GM12865 (cell line): ENCODE measurements around the gene TMIGD3.

Experiments used
- DNase-seq: peaks from one replicate; pipeline ENCODE4 v3.0.0; 2010; ENCODE audit warnings: low read depth
- H3K4me3 ChIP-seq: 2 replicates; pipeline ENCODE4 v1.5.1; 2011; ENCODE audit warnings: mild to moderate bottlenecking, low read depth, low read length, control low read depth
- CTCF ChIP-seq: IDR thresholded peaks from 2 replicates; pipeline ENCODE4 v1.5.1; 2011; ENCODE audit warnings: low read length, control low read depth, low read depth, inconsistent platforms; ENCODE audit not compliant: insufficient read depth; ENCODE audit errors: missing control alignments

Gene TMIGD3

GRCh38 chr1:111476761-111477309, 26.6 kb downstream of the TMIGD3 start:
- no peak for TF ChIP-seq CTCF
- DNase-seq, result peak; percentile 62
- H3K4me3 ChIP-seq, result no peak overlapping the region

GRCh38 chr1:111476214-111476613, 27.2 kb downstream of the TMIGD3 start:
- H3K4me3 ChIP-seq, result no peak overlapping the region
- no peak for TF ChIP-seq CTCF
- DNase-seq, result no peak

GRCh38 chr1:111475701-111476100, 27.7 kb downstream of the TMIGD3 start:
- peak; percentile 43 for DNase-seq
- H3K4me3 ChIP-seq, result no peak overlapping the region
- no peak for TF ChIP-seq CTCF

- DNase-seq, result no peak
- no peak for TF ChIP-seq CTCF
These were observed 28.9 kb downstream of the TMIGD3 start for GRCh38 chr1:111474521-111474920.

GRCh38 chr1:111474106-111474505, 29.3 kb downstream of the TMIGD3 start:
- no peak for TF ChIP-seq CTCF
- H3K4me3 ChIP-seq, result no peak overlapping the region
- no peak for DNase-seq

More at GRCh38 chr1:111474521-111474920, 28.9 kb downstream of the TMIGD3 start:
- no peak overlapping the region for H3K4me3 ChIP-seq

- no peak overlapping the region for H3K4me3 ChIP-seq
- TF ChIP-seq CTCF, result no peak
- DNase-seq, result no peak
These were observed 31.9 kb downstream of the TMIGD3 start for GRCh38 chr1:111471538-111471937.

GRCh38 chr1:111471012-111471411, 32.4 kb downstream of the TMIGD3 start:
- peak; percentile 66 for DNase-seq
- no peak for TF ChIP-seq CTCF
- H3K4me3 ChIP-seq, result no peak overlapping the region
